ENCODE data around the gene ENDOU. TPM values are rescaled to one million over a fixed set of nuclear protein-coding genes. Genes with fewer than 3 reads are reported as not detected.

ENDOU gene
- total RNA-seq, 4 donors from 2014 or later = 0.28 to 0.64 TPM; not detected in 2

GRCh38 chr12:47734725-47735480, 9.6 kb upstream of the ENDOU start:
- Histone ChIP-seq H3K4me3 (no peak overlapping the region), H3K9me3 (no peaks in the 10 kb centered on the region), H3K27ac (peak overlapping the region; percentile 79 to 84), H3K36me3 (no peaks in the 10 kb centered on the region), H3K27me3 (no peaks in the 10 kb centered on the region), H3K4me1 (peaks cover 9 to 30% of the 10 kb centered on the region in 2 donors)
- no peak for DNase-seq
- intact Hi-C loops (cut with DNase I; ENCODE audit: low total_unique reads) = no loop called here
- TF ChIP-seq CTCF (IDR thresholded peaks at IDR 0.05) = no peak
- no peak for TF ChIP-seq POLR2A (IDR thresholded peaks at IDR 0.05)

DNA sequence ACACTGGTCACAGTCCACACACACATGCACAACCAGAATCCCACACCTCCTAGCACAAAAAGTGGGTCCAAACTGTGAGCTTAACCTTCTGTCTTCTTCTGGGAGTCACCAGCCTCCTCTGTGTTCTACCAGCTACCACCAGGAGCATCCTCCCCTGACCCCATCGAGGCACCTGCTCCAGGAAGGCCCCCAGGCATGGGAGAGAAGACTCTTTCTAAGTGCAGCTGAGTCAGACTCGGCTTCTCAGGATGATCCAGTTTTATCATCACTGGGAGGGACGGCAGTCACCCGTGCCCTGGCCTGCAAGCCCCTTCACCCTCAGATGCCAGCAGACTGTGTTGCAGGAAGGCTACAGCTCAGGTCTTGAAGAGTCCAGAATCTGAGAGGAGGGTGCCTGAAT, 7.9 kb upstream of the ENDOU start:
- no peak for DNase-seq
- no peak for TF ChIP-seq POLR2A (IDR thresholded peaks at IDR 0.05)
- Histone ChIP-seq H3K9me3 (no peaks in the 10 kb centered on the region), H3K36me3 (no peaks in the 10 kb centered on the region), H3K4me1 (peaks cover 9 to 30% of the 10 kb centered on the region in 2 donors), H3K4me3 (no peak overlapping the region), H3K27me3 (no peaks in the 10 kb centered on the region), H3K27ac (no peak overlapping the region)
- intact Hi-C loops (cut with DNase I; ENCODE audit: low total_unique reads) = no loop called here

- DNase-seq = no peak
- Histone ChIP-seq H3K36me3 (no peaks in the 10 kb centered on the region), H3K27me3 (no peaks in the 10 kb centered on the region), H3K9me3 (no peaks in the 10 kb centered on the region), H3K27ac (no peak overlapping the region), H3K4me1 (peaks cover 9 to 25% of the 10 kb centered on the region in 2 donors), H3K4me3 (no peak overlapping the region)
- no peak for TF ChIP-seq POLR2A (IDR thresholded peaks at IDR 0.05)
- no peak for TF ChIP-seq CTCF (IDR thresholded peaks at IDR 0.05)
- intact Hi-C loops (cut with DNase I; ENCODE audit: low total_unique reads) = no loop called here
Observed at GRCh38 chr12:47732504-47732903, 7.2 kb upstream of the ENDOU start.

GRCh38 chr12:47731723-47732122, 6.4 kb upstream of the ENDOU start:
- no peak for TF ChIP-seq POLR2A (IDR thresholded peaks at IDR 0.05)
- no peak for TF ChIP-seq CTCF (IDR thresholded peaks at IDR 0.05)
- H3K4me3 ChIP-seq = no peak overlapping the region
- H3K36me3 ChIP-seq = no peaks in the 10 kb centered on the region
- H3K9me3 ChIP-seq = no peaks in the 10 kb centered on the region
- no peak overlapping the region for H3K27ac ChIP-seq
- intact Hi-C loops (cut with DNase I; ENCODE audit: low total_unique reads) = no loop called here
- no peaks in the 10 kb centered on the region for H3K27me3 ChIP-seq
- no peak for DNase-seq
- peaks cover 6 to 18% of the 10 kb centered on the region in 2 donors for H3K4me1 ChIP-seq

DNA sequence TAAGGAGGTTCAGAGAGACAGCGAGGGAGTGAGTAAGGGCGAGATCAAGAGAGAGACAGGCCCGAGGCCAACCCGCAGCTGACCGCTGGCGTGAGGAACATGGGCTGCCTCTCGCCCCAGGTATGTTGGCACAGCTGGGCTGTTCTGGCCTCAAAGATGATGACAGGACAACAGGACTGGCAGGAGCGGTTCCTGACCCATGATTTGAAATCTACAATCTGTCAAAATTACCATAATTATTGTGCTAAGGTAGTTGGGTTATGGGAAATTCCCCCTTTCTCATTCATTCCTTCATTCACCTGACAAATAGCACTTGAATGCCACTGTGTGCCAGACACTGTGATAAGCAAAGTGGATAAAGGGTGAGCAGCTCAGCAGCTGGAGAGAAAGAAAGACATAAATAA, 5.1 kb upstream of the ENDOU start:
- intact Hi-C loops (cut with DNase I; ENCODE audit: low total_unique reads) = no loop called here

More for the DNA sequence above, 5.1 kb upstream of the ENDOU start:
- Histone ChIP-seq H3K9me3 (no peaks in the 10 kb centered on the region), H3K27me3 (no peaks in the 10 kb centered on the region), H3K27ac (no peak overlapping the region), H3K4me1 (peaks cover 0 to 6% of the 10 kb centered on the region in 2 donors), H3K4me3 (no peak overlapping the region), H3K36me3 (no peaks in the 10 kb centered on the region)
- no peak for DNase-seq
- no peak for TF ChIP-seq CTCF (IDR thresholded peaks at IDR 0.05)
- TF ChIP-seq POLR2A (IDR thresholded peaks at IDR 0.05) = no peak
